Hematopoietic multipotent progenitor cell treated with erythropoietin and hydrocortisone succinate and interleukin-3 and kit ligand, for 4 days (in vitro differentiated cells): ENCODE measurements around the gene DNAH3.
"Not testable (repeated sequence)": the region's sequence is repeated elsewhere in the genome, so short reads cannot be mapped to it uniquely, and the experiment has no call there.

Source experiments
- DNase-seq: peaks from one replicate; pipeline ENCODE4 v3.0.0-alpha.2; 2015

The DNAH3 gene

DNA sequence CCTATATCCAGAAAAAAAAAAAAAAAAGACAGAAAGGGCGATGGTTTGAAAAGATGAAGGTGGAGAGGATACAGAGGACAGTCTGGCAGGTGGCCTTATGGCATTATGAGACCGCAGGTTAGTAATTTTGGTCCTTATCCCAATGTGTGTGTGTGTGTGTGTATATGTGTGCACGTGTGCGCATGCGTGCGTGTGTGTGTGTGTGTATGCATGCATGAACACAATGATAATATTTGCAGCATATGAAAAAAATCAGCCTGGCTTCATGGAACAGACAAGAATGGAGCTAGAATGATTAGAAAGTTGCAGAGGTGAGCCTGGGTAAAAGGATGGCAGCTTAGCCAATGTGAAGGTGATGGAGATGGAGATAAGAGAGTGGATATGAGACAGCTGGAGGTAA is 166.6 kb downstream of the DNAH3 start:
- no peak for DNase-seq

DNA sequence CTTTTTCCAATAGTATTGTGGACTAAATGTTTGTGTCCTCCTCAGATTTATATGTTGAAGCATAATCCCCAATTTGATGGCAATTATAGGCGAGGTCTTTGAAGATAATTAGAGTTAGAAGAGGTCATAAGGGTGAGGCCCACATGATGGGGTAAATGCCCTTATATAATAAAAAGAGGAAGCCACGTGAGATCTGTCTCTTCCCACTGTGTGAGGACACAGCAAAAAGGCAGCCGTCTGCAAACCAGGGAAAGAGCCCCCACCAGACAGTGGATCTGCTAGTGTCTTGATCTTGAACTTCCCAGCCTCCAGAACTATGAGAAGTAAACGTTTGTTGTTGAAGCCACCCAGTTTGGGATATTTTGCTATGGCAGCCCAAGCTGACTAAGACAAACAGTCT is 174.1 kb downstream of the DNAH3 start:
- peak; percentile 40 for DNase-seq

DNA sequence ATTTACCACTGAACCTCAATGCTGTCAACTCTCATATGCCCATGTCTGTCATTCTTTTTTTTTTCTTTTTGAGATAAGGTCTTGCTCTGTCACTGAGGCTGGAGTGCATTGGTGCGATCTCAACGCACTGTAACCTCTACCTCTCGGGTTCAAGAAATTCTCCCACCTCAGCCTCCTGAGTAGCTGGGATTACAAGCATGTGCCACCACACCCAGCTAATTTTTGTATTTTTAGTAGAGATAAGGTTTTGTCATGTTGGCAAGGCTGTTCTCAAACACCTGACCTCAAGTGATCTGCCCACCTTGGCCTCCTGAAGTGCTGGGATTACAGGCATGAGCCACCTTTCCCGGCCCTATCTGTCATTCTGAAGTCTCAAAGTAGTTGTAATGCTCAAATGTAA is 177.4 kb downstream of the DNAH3 start:
- peak; percentile 7 for DNase-seq

DNA sequence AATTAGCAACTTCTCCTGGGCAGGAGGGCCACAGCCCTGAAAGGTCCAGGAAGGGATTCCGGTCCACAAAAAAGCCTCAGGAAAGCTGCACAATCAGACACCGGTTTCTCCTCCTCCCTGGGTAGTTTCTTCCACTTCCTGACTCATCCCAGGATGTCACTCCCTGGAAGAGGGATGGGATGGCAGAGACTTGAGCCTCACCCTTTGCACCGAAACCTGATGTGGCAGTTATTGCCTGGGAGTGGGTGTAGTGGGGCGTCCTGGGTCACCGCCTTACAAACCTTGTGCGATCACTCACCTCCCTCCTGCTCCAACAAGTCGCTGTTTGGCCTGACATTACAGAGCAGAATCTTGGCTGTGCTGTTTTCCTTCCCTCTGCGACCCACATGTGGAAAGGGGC is 179.2 kb downstream of the DNAH3 start:
- DNase-seq = no peak

DNA sequence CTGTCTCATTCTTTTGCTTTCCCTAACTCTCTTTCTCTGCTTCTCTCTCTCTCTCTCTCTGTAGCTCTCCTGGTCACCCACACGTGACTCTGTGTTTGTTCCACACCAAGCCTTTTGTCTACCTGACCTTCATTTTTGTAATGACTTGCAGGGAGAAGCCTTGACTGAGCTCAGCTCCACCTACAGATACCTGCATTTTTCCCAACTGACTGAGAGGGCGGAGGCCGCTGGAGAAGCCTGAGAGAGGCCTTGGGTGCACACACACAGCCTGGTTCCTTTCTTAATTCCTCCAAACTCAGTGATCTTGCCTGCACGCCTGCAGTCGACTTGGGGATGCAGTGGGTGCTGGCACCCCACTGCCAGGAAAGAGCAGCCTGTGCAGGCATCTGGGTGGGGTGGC is 181.3 kb downstream of the DNAH3 start:
- no peak for DNase-seq

DNA sequence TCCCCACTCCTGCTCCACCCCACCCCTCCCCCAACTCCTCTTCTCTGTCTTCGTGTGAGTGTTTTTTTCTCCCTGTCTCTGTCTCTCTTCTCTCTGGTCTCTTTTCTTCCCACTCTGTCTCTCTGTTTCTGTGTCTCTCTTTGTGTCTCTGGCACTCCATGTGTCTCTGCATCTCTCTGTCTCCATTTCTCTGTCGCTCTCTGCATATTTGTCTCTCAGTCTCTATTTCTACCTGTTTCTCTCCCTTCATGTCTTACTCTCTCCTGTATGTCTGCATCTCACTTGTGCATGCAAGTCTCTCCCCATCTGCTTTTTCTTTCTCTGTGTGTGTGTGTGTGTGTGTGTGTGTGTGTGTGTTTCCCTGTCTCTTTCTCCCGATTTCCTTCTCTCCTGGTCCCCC is 181.9 kb downstream of the DNAH3 start:
- DNase-seq = no peak

DNA sequence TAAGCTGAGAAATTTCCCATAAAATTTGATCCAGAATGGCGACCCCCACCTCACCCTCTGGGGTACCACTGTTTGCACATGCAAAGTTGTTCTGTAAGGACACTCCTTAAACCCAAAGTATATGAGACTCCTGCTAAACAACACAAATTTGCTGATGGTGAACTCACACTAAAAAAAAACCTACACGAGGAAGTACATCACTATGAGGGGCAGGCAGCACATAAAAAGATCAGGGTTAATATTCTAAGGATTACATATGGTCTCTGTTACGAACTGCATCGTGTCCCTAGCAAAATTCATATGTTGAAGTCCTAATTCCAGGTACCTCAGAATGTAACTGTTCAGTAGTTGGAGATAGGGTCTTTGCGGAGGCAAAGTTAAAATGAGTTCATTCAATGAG is 189.7 kb downstream of the DNAH3 start:
- no peak for DNase-seq

DNA sequence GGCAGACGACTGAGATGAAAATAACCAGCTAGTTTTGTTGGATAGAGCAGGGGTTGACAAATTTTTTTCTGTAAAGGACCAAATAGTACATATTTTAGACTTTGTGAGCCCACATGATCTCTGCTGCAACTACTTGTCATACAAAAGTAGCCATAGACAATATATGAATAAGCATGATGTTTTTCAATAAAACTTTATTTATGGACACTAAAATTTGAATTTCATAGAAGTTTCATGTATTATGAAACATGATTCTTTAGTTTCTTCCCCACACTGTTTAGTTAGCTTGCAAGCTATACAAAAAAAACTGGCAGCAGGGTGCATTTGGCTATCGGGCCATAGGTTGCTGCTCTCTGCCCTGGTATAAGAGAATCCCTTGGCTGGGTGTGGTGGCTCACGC is 193.5 kb downstream of the DNAH3 start:
- no peak for DNase-seq

DNA sequence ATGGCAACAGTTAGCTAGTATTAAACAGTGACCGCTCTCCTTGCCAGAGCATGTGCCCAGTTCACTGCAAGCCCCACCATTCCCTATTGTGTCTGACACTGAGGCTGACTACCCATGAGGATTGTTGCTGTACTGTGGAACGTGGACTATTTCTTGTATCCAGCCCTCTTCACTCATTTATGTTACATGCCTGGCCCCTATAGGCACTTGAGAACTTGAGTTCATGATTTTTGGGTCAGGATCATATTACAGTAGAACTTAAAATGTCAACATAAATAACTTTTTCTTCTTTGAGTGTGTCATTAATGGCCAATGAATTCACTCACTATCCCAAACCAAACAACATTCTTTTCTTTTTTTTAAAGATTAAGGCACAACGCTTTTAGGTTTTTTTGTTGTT is 194.3 kb downstream of the DNAH3 start:
- DNase-seq = peak; percentile 24

DNA sequence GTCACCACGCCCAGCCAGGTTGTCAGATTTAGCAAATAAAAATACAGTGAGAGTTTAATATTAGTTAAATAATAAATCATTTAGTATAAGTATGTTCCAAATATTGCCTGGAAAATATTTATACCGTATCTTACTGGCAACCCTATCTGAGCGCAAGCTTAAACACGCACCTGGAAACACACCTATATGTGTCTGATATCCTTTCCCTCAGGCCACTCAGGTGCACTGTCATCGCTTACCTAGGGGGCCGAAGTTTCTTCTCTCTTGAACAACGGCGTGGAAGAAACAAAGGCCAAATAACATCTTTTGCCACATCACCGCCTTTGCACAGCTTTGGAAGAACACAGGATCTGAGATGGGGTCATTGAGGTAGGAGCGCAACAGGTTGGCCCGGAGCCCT is 196.1 kb downstream of the DNAH3 start:
- no peak for DNase-seq

DNA sequence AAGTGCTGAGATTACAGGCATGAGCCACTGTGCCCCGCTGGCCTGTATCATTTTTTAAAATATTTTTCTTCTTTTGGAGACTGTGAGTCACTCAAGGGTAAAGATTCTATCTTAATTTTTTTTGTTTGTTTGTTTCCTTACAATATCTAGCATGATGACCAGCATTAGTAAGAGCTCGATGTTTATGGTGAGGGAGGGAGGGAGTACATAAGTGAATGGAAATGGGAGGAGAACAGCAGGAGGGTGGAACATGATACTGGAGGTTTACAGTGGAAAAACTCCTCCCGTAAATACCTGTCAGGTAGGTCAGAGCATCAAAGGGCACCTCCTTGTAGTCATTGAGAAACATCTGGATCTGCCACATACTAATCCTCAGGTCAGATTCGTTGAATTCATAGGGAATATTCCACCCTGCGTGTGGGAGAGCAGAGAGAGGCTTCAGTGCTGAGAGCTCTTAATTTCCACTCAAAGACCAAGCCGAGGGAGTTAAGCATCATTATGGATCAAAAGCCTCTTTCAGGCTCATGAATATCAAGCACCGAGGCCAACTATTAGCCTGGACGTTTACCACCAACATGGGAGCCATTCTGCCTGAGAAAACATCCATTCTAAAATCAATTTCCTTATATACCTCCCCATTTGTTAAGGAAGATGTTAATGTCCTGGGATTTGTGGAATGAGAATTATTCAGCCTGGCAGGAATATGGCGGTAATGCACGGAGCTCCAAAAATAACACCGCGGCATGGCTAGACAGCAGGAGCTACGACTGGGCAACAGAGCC is 198.3 kb downstream of the DNAH3 start:
- no peak for DNase-seq

DNA sequence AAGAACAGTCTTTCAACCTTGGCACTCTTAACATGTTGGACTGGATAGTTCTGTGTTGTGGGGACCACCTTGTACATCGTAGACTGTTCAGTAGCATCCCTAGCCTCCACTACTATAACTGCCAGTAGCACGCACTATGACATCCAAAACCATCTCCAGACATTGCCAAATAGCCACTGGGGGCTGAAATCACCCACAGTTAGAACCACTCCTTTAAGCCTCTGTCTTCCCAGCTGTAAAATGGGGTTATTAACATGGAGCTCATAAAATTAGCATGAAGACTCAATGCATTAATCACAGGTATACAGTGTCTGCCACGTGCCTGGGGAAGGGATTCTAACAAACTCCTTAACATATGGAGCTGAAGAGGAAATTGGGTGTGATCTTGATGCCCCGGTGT is 200.4 kb downstream of the DNAH3 start:
- DNase-seq = no peak

DNA sequence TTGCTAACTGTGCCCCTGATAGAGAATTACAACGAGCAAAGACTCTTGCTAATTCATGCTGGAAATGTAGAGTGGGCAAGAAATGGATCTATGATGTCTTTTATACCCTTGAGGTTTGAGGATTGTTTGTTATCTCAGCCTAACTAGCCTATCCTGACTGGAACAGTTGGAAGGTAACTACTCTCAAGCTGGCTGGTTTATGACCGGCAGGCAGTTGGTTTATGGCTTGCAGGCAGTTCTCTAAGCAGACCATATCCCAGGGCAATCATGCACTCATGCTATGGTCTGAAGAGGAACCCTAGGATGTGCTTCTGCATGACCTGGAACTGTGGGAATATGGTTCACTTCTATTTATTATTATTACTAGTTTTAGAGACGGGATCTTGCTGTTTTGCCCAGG is 201.0 kb downstream of the DNAH3 start:
- no peak for DNase-seq

DNA sequence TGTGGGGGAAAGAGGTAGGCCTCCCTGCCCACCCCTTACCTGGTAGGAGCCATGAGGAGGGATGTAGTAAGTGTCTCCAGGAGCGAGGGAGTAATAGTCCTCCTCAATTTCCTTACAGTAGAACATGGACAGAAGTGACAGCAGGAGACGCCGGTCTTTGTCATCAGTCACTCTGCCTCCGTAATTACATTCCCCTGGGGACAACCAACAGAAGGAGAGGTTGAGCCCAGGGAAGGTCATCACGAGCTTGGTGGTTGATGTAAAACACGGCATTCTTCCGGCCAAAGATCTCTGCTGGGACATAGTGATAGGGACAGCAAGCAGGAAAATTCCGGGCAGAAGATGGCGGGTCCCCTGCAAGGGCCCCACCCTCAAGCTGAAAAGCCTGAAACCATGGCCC is 202.2 kb downstream of the DNAH3 start:
- DNase-seq = no peak

DNA sequence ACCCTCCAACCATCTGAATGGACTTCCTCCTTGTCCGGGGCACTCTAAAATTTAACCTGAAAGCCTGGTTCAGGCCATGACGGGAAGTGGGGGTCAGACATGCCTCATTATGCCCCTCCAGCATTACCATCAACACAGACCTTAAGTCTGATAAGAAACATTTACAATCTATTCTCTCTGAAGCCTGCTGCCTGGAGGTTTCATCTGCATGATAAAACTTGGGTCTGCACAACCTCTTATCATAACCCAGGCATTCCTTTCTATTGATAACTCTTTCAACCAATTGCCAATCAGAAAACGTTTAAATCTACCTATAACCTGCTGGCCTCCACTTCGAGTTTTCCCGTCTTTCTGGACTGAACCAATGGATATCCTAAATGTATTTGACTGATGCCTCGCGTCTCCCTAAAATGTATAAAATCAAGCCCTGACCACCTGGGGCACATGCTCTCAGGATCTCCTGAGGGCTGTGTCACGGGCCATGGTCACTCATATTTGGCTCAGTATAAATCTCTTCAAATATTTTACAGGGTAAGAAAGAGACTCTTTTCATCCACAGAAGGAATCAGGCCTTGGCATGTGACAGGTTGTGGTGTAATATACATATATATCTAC is 204.5 kb downstream of the DNAH3 start:
- DNase-seq = peak; percentile 19

DNA sequence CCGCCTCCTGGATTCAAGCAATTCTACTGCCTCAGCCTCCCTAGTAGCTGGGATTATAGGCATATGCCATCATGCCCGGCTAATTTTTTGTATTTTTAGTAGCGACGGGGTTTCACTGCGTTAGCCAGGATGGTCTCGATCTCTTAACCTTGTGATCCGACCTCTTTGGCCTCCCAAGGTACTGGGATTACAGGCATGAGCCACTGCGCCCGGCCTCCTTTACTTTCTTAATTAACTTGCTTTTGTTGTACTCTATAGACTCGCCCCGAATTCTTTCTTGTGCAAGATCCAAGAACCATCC is 205.1 kb downstream of the DNAH3 start:
- not testable (repeated sequence) for DNase-seq

DNA sequence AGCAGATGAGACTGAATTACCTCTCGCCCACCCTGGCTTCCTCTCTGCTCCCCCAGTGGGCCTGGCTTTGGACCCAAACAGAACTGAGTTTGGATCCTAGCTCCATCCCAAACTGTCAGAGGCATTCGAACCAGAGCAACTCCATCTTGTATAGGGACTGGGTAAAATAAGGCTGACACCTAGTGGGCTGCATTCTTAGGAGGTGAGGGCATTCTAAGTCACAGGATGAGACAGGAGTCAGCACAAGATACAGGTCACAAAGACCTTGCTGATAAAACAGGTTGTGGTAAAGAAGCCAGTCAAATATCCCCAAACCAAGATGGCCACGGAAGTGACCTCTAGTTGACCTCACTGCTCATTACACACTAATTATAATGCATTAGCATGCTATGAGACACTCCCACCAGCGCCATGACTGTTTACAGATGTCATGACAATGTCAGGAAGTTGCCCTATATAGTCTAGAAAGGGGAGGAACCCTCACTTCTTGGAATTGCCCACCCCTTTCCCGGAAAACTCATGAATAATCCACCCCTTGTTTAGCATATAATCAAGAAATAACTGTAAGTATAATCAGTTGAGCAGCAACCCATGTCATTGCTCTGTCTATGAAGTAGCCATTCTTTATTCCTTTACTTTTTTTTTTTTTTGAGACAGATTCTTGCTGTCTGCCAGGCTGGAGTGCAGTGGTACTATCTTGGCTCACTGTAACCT is 205.6 kb downstream of the DNAH3 start:
- DNase-seq = peak; percentile 54

DNA sequence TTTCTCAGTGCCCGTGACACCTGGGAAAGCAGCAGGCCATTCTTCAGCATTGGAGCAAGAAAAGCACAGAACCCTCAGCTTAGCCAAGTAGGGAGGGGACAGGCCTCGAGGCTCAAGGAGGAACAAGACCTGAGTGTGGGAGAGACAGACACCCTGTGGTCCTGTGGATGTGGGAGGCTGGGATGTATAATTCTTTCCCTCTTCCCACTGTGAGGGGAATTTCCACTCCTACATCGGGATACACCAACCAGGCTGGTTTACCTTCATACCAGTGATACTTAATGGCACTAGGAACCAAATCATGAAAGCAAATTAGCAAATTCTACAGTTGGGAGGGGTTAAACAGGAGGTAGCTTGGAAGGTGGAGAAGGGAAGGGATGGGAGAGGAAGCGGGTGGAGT is 208.4 kb downstream of the DNAH3 start:
- DNase-seq = no peak

DNA sequence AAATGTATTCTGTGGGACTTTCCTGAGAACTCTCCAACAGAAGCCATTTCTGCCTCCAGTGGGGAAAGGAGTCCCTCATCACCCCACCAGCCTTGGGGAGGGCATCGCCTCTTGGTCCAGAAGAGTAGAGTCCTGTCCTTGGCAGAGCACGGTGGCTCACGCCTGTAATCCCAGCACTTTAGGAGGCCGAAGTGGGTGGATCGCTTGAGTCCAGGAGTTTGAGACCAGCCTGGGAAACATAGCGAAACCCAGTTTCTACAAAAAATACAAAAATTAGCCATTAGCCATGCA is 209.1 kb downstream of the DNAH3 start:
- DNase-seq = no peak

DNA sequence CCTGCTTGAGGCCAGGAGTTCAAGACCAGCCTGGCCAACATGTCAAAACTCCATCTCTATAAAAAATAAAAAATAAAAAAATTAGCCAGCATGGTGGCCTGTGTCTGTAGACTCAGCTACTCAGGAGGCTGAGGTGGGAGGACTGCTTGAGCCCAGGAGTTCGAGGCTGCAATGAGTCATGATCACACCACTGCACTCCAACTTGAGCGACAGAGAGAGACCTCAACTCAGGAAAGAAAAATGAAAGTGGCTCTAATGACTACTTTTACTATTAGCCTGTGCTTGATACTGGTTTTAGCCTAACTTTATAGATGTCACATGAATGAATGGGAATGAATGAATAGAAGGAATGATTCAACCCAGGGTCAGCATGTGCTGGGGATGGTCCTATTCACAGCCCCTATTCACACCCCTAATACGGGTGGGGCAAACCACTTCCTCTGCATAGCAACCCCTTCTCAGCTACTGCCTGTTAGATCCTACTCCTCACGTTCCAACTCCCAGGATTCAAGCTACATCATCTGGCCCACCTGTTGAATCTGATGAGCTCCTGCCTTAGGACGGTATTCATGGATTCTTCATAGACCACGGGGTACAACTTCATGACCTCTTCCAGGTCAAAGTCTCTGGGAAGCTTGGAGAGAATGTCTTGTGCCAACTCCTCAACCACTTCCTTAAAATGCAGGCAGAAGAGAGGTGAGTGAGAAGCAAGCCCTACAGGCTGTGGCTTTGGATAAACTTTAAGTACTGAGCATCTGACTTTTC is 209.6 kb downstream of the DNAH3 start:
- peak; percentile 57 for DNase-seq

DNA sequence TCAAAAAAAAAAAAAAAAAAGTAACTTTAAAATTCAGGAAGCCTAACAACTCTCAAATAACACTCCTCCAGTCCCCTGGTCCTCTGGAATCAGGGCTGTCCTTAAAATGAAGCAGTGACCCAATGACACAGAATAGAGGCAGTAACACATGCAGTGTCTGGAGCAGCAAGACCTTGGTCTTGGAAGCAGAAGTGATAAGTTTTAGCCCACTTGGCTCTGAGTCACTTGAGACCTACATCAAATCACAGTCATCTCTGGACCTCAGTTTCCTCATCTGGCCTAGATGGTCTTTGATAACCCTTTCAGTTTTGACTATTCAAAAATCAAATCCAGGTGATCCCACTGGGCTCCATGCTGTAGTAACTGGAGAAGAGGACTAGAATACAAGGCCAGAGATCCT is 211.0 kb downstream of the DNAH3 start:
- no peak for DNase-seq

DNA sequence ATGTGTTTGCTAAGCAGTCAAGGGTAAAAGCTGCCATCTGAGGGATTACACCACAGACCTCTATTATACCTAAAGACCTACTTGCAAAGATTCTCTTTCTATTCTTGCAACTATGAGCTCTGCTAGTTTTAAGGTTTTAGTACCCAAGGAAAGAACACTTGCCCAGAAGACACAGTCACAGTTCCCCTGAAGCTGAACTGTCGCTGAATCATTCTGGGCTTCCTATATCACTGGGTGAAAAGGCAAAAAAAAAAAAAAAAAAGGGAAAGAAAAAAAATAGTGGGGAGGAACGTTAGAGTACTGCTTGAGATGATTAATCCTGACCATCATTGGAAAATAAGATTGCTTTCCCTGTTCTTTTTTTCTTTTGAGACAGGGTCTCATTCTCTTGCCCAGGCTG is 212.2 kb downstream of the DNAH3 start:
- DNase-seq = peak; percentile 54

DNA sequence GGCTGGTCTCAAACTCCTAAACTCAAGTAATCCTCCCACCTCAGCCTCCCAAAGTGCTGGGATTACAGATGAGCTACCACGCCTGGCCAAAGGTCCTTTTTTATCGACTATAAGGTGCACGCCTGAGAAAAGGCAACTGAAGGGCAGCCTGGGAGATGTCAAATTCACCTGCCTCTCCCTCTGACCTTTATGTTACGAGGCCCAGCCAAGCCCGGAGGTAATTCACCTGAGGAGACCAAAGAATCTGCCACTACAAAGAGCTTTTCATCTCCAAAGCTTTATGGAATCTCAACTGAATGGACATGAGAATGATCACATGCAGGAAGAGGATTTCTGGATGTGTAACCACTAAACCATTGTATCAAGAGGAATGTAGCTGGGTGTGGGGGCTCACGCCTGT is 212.9 kb downstream of the DNAH3 start:
- DNase-seq = no peak

DNA sequence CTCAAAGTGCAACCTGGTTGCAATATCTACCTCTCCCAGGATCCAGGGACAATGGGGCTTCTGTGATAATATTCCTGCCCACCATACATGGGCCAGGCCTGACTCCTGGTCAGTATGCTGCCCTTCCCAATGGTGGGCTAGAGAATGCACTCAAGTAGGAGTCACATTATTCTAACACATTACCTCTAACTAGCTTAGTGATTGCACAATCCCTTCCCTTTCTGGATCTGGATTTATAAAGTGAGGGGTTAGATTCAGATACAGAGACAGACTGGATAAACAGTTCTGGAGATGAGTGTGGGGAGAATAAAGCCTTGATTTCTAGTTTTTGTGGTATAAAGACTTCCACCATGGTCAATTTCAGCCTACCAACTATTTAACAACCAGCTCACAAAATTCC is 217.1 kb downstream of the DNAH3 start:
- DNase-seq = no peak
